K562 (cell line): ENCODE results near the gene BMP2. TPM values are rescaled to one million over a fixed set of nuclear protein-coding genes. Genes with fewer than 3 reads are reported as not detected.

Source experiments
- ATAC-seq: fragments of 200-7000 bp; cut with Tn5 transposase; 3 replicates; pipeline ENCODE4 v1.9.1; 2020; ENCODE audit warnings: moderate library complexity
- BruUV-seq: library from RNA; stranded (reverse); fragments of 400-500 nt; replicated peaks from 2 replicates; lab custom pipeline; 2021; lab: Mats Ljungman, UMichigan
- CTCF ChIA-PET: fragments of 300-600 bp; formaldehyde crosslinking; extraction: SDS; loops from one replicate; lab custom pipeline; 2021; ENCODE audit warnings: low intra/inter-chr PET ratio; lab: Yijun Ruan, JAX
- POLR2A ChIA-PET: fragments of 300-600, 350-650 bp; sonication (Branson Sonifier 250); formaldehyde crosslinking; extraction: SDS; loops from one replicate; lab custom pipeline; 2021; ENCODE audit warnings: antibody characterized with exemption, inconsistent platforms; lab: Yijun Ruan, JAX
- DNase-seq, 4 experiments: peaks; one replicate each; pipeline versions ENCODE4 v3.0.0 to v3.0.0-alpha.2; 2011 to 2018; ENCODE audit warnings: low spot score in 3 of 4, mixed read lengths in 3 of 4; ENCODE audit errors: extremely low read depth in 1 of 4
- FAIRE-seq: peaks from 2 replicates; lab custom pipeline; 2011; peaks lifted over from hg19 to GRCh38; lab: Jason Lieb, UNC
- H2AFZ ChIP-seq: 2 replicates; pipeline ENCODE4 v1.6.0; 2011; ENCODE audit warnings: low read depth, low read length, control low read depth, inconsistent platforms
- H3K27ac ChIP-seq: fragments of 200-600 bp; 3 replicates; pipeline ENCODE4 v1.8.0; 2011; ENCODE audit warnings: low read depth, mild to moderate bottlenecking, control low read depth, inconsistent platforms, low read length, moderate library complexity, mixed read lengths; ENCODE audit errors: extremely low read depth
- H3K27me3 ChIP-seq, 2 experiments: fragments of 300-600 bp in 1 of 2; 2 replicates in 1 of 2; 3 replicates in 1 of 2; pipeline versions ENCODE4 v1.6.0 to v1.8.0; 2011; ENCODE audit warnings: inconsistent platforms in 2 of 2, low read length in 2 of 2, mild to moderate bottlenecking in 1 of 2, mixed read lengths in 1 of 2, moderate library complexity in 1 of 2; ENCODE audit not compliant: control insufficient read depth in 2 of 2, insufficient read depth in 2 of 2
- H3K36me3 ChIP-seq: fragments of 300-600 bp; 3 replicates; pipeline ENCODE4 v1.8.0; 2011; ENCODE audit warnings: mild to moderate bottlenecking, low read length, inconsistent platforms; ENCODE audit not compliant: control insufficient read depth, insufficient read depth
- H3K4me1 ChIP-seq, 2 experiments: fragments of 200-600 bp in 1 of 2; replicated peaks in 1 of 2; 2 replicates in 1 of 2; 3 replicates in 1 of 2; pipeline versions ENCODE4 v1.5.1 to v1.8.0; 2011; ENCODE audit warnings: inconsistent platforms in 2 of 2, low read length in 2 of 2, mild to moderate bottlenecking in 1 of 2, mixed read lengths in 1 of 2, moderate library complexity in 1 of 2; ENCODE audit not compliant: control insufficient read depth in 2 of 2, insufficient read depth in 2 of 2
- H3K4me2 ChIP-seq: 2 replicates; pipeline ENCODE4 v1.6.1; 2011; ENCODE audit warnings: low read length, control low read depth, inconsistent platforms, mixed read lengths; ENCODE audit not compliant: insufficient read depth
- H3K4me3 ChIP-seq: fragments of 200-600 bp; sonication (generic), shearing (Covaris generic); 2 replicates; pipeline ENCODE4 v1.5.1; 2016; ENCODE audit warnings: control low read depth, inconsistent platforms
- H3K79me2 ChIP-seq: fragments of 200-600 bp; 3 replicates; pipeline ENCODE4 v1.8.0; 2011; ENCODE audit warnings: low read length, inconsistent platforms; ENCODE audit not compliant: control insufficient read depth, insufficient read depth
- H3K9ac ChIP-seq, 2 experiments: 2 replicates each; pipeline versions ENCODE4 v1.6.0 to v1.6.1; 2011; ENCODE audit warnings: low read depth in 2 of 2, low read length in 2 of 2, control low read depth in 1 of 2, inconsistent platforms in 1 of 2, mild to moderate bottlenecking in 1 of 2, mixed read lengths in 1 of 2; ENCODE audit not compliant: insufficient read depth in 1 of 2
- H3K9me1 ChIP-seq: one replicate; pipeline ENCODE4 v1.6.0; 2011; ENCODE audit warnings: inconsistent platforms, mild to moderate bottlenecking, low read length, moderate library complexity; ENCODE audit not compliant: control insufficient read depth, insufficient read depth
- H3K9me3 ChIP-seq: replicated peaks from 2 replicates; pipeline ENCODE4 v1.5.1; 2011; ENCODE audit warnings: low read depth, low read length, inconsistent platforms; ENCODE audit not compliant: control insufficient read depth, insufficient read depth
- H4K20me1 ChIP-seq: replicated peaks from 2 replicates; pipeline ENCODE4 v1.6.1; 2011; ENCODE audit warnings: low read length, inconsistent platforms, mixed read lengths; ENCODE audit not compliant: control insufficient read depth, insufficient read depth
- BCL6 ChIP-seq: fragments of 250-450 bp; sonication (Bioruptor Pico); IDR thresholded peaks from 2 replicates; pipeline ENCODE4 v1.4.0; 2020
- CC2D1A ChIP-seq: fragments of 450-650 bp; IDR thresholded peaks from 2 replicates; pipeline ENCODE4 v1.6.1; 2017; ENCODE audit warnings: mild to moderate bottlenecking
- JUND ChIP-seq, 2 experiments: IDR thresholded peaks; 2 replicates in 1 of 2; 3 replicates in 1 of 2; pipeline ENCODE4 v1.6.1; 2011; ENCODE audit warnings: borderline replicate concordance in 2 of 2, low read depth in 2 of 2, low read length in 2 of 2, improper control_type of control experiment in 1 of 2, missing biosample characterization in 1 of 2, missing genetic modification characterization in 1 of 2, missing genetic modification reagents in 1 of 2
- KAT8 ChIP-seq: fragments of 450-650 bp; IDR thresholded peaks from 2 replicates; pipeline ENCODE4 v1.6.1; 2016; ENCODE audit warnings: low read depth, mild to moderate bottlenecking
- NELFE ChIP-seq: IDR thresholded peaks from 2 replicates; pipeline ENCODE4 v1.6.1; 2011; ENCODE audit warnings: mild to moderate bottlenecking; ENCODE audit not compliant: insufficient read depth, insufficient read length
- PCBP2 ChIP-seq: fragments of 200-400 bp; formaldehyde crosslinking; IDR thresholded peaks from 2 replicates; pipeline ENCODE4 v1.6.1; 2018; ENCODE audit warnings: low read length, low read depth, mild to moderate bottlenecking, moderate library complexity; ENCODE audit not compliant: poor library complexity, severe bottlenecking
- PHTF2 ChIP-seq: fragments of 250-450 bp; sonication (Bioruptor Pico); IDR thresholded peaks from 2 replicates; pipeline ENCODE4 v1.5.0; 2021; ENCODE audit warnings: mild to moderate bottlenecking
- PTRF ChIP-seq: fragments of 450-650 bp; IDR thresholded peaks from 2 replicates; pipeline ENCODE4 v1.6.1; 2016; ENCODE audit warnings: mild to moderate bottlenecking, missing genetic modification characterization, missing compliant biosample characterization
- SIRT6 ChIP-seq: IDR thresholded peaks from one replicate; pipeline ENCODE4 v1.6.1; 2012; ENCODE audit warnings: low read depth, mild to moderate bottlenecking, control low read depth, inconsistent platforms, low read length, moderate library complexity
- TCF7L2 ChIP-seq: fragments of 150-350 bp; IDR thresholded peaks from 2 replicates; pipeline ENCODE4 v1.6.1; 2016; ENCODE audit warnings: low read depth, mild to moderate bottlenecking, low read length, moderate library complexity
- ZNF212 ChIP-seq: fragments of 450-650 bp; formaldehyde crosslinking; IDR thresholded peaks from 2 replicates; pipeline ENCODE4 v1.4.0; 2020; ENCODE audit warnings: mild to moderate bottlenecking
- ZNF589 ChIP-seq: fragments of 200-800 bp; sonication (Bioruptor generic); IDR thresholded peaks from 2 replicates; pipeline ENCODE4 v1.6.1; 2016; ENCODE audit warnings: low read depth, missing genetic modification characterization, missing compliant biosample characterization
- WGBS: fragments of 100-300 bp; shearing (Covaris generic); methylation state at CpG from one replicate; pipeline ENCODE4 v1.1.6; 2016; ENCODE audit warnings: low coverage, mixed read lengths; ENCODE audit not compliant: insufficient coverage; ENCODE audit errors: missing lambda C conversion rate; 5-methylcytosine and 5-hydroxymethylcytosine counted together
- in situ Hi-C: fragments of 300-500 bp; cut with MboI; formaldehyde crosslinking; loops from 4 replicates; pipeline ENCODE4 v1.15.0; 2018; ENCODE audit warnings: inconsistent platforms, mixed read lengths
- intact Hi-C: fragments of 100-400 bp; cut with micrococcal nuclease; formaldehyde crosslinking; loops from 2 replicates; pipeline ENCODE4 v1.14.2; 2022
- polyA plus RNA-seq, 8 experiments: library from polyadenylated mRNA; depleted of rRNA in 4 of 8; stranded (reverse) in 5 of 8; unstranded in 3 of 8; fragments of >200 nt; fragmentation: Nextera tagmentation in 2 of 8; fragmentation: Illumina TruSeq in 1 of 8; extraction: Ambion mirVana in 2 of 8; extraction: Trizol in 1 of 8; gene quantifications; 2 replicates each; pipeline versions ENCODE4 v1.2.1 to v1.2.3, GENCODE V29; 2011 to 2014; ENCODE audit warnings: inconsistent platforms in 1 of 8, missing spikeins in 1 of 8
- total RNA-seq, 7 experiments: library from RNA; depleted of rRNA in 6 of 7; stranded (reverse); fragments of >200 nt in 6 of 7; fragmentation: Illumina TruSeq in 2 of 7; extraction: Trizol in 2 of 7; gene quantifications; 2 replicates each; pipeline versions ENCODE4 v1.2.1 to v1.2.3, GENCODE V29; 2011 to 2021; ENCODE audit warnings: low replicate concordance in 1 of 7
- TF ChIP-seq, protein P1 (sequence below): sonication (generic); formaldehyde crosslinking; IDR thresholded peaks from 2 replicates; pipeline ENCODE4 v1.8.0; 2022; ENCODE audit warnings: mild to moderate bottlenecking, missing genetic modification reagents, borderline replicate concordance
- TF ChIP-seq, protein P2 (sequence below): fragments of 250-450 bp; sonication (Bioruptor Pico); IDR thresholded peaks from 2 replicates; pipeline ENCODE4 v1.8.0; 2022; ENCODE audit warnings: inconsistent platforms, mild to moderate bottlenecking, moderate library complexity, borderline replicate concordance

Gene BMP2
- total and polyA plus RNA-seq, 9 of the 15 experiments (the other 6 are each of a cell fraction or from before 2014, with no cell fraction given): 0.01 to 0.07 (median 0.03) TPM; not detected in 5

DNA sequence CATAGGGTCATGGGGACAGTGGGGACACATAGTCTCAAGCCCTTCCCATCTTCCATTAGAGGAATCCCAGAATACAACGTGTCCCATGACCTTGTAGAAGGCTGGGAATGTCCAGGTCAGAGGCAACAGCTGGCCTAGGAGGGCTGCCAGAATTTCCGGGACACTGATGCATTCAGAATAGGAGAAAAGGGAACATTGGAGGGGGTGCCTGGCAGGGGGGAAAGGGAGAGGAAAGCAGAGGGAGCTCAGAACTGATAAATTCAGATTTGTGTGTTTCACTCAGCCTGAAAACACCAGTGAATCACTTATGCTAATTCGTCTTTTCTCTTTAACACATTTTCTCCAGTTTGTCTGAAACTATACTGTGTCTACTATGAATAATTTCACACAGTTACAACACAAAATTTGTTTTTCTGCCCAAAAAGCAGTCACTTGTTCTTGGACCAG lies 35.5 kb upstream of the BMP2 start:
- Histone ChIP-seq H3K27ac (no peak overlapping the region), H3K4me2 (no peak overlapping the region), H4K20me1 (no peaks in the 10 kb centered on the region), H3K4me3 (no peak overlapping the region), H3K27me3 (no peaks in the 10 kb centered on the region), H3K9me1 (no peaks in the 10 kb centered on the region), H3K9ac (no peak overlapping the region), H2AFZ (no peak overlapping the region), H3K9me3 (no peaks in the 10 kb centered on the region), H3K4me1 (no peaks in the 10 kb centered on the region), H3K36me3 (no peaks in the 10 kb centered on the region), H3K79me2 (no peaks in the 10 kb centered on the region)
- DNase-seq (no peak), ATAC-seq (no peak), FAIRE-seq (no peak)
- whole genome bisulfite sequencing: 0% methylated on average over 2 of the region's 3 CpGs
- ChIA-PET POLR2A (no interaction called here), CTCF (interaction anchor here (0.6 kb wide), 1 partner anchor 645 kb away, joined by 3 read pairs; no protein-coding TSS in a partner anchor)
- no TSS peak for BruUV-seq
- TF ChIP-seq JUND (IDR thresholded peaks at IDR 0.05; ENCODE audit: borderline replicate concordance, low read depth, low read length): no peak
- TF ChIP-seq JUND (tag; IDR thresholded peaks at IDR 0.05; ENCODE audit: borderline replicate concordance, low read depth, low read length): no peak
- no peak for TF ChIP-seq TCF7L2
- TF ChIP-seq, protein P1, sequence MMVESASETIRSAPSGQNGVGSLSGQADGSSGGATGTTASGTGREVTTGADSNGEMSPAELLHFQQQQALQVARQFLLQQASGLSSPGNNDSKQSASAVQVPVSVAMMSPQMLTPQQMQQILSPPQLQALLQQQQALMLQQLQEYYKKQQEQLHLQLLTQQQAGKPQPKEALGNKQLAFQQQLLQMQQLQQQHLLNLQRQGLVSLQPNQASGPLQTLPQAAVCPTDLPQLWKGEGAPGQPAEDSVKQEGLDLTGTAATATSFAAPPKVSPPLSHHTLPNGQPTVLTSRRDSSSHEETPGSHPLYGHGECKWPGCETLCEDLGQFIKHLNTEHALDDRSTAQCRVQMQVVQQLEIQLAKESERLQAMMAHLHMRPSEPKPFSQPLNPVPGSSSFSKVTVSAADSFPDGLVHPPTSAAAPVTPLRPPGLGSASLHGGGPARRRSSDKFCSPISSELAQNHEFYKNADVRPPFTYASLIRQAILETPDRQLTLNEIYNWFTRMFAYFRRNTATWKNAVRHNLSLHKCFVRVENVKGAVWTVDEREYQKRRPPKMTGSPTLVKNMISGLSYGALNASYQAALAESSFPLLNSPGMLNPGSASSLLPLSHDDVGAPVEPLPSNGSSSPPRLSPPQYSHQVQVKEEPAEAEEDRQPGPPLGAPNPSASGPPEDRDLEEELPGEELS (CRISPR knock-in tag): no peak
- TF ChIP-seq PHTF2 (CRISPR knock-in tag): no peak
- no peak for TF ChIP-seq PCBP2
- no peak for TF ChIP-seq CC2D1A
- no peak for TF ChIP-seq ZNF212 (CRISPR knock-in tag)
- TF ChIP-seq PTRF (tag): no peak
- no peak for TF ChIP-seq ZNF589 (CRISPR knock-in tag)
- no peak for TF ChIP-seq SIRT6
- no peak for TF ChIP-seq BCL6 (CRISPR knock-in tag)
- TF ChIP-seq NELFE: no peak
- no peak for TF ChIP-seq KAT8
- TF ChIP-seq, protein P2, sequence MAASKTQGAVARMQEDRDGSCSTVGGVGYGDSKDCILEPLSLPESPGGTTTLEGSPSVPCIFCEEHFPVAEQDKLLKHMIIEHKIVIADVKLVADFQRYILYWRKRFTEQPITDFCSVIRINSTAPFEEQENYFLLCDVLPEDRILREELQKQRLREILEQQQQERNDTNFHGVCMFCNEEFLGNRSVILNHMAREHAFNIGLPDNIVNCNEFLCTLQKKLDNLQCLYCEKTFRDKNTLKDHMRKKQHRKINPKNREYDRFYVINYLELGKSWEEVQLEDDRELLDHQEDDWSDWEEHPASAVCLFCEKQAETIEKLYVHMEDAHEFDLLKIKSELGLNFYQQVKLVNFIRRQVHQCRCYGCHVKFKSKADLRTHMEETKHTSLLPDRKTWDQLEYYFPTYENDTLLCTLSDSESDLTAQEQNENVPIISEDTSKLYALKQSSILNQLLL (CRISPR knock-in tag): no peak
- in situ Hi-C loops: no loop called here
- intact Hi-C loops: no loop called here
